Hematopoietic multipotent progenitor cell treated with erythropoietin and hydrocortisone succinate and interleukin-3 and kit ligand, for 6 days (in vitro differentiated cells): ENCODE measurements around the gene CD200.
"Not testable (repeated sequence)": the region's sequence is repeated elsewhere in the genome, so short reads cannot be mapped to it uniquely, and the experiment has no call there.

ENCODE experiments used
- DNase-seq: peaks from one replicate; pipeline ENCODE4 v3.0.0-alpha.2; 2015

The CD200 gene

DNA sequence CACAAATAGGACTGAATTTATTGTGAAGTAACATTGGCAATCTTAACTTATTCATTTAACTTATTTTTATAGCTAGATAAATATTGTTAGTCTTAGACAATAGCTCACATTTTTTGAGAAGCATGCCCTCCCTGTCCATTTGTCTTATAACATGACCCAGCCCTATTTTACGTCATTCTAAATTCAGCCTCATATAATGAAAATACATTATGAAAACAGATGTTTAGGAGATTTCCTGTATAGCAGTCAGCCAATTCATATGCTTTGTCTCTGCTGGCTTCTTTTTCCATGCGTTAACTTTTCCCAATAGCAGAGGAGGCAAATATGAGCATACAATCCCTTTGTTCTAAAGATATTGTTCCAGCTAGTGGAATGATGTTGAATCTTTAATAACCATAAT, 29.3 kb downstream of the CD200 start:
- DNase-seq = no peak

DNA sequence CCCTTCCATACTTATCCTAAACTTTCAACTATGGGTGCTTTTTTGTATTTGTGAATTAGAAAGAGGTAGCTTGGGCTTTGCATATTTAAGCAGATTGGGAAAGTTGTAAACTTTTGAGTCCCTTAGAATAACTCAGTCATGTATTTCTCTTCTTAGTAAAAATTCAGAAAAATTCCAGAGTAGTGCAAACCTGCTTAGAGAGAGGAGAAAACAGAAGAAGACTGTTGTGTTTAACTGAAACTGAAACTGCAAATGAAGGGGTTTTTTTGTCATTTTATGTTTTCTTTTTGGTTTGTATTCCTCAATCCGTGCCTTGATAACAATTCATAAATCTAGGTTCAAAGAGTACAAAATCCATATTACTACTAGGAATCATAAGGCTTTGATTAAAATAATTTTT, 31.3 kb downstream of the CD200 start:
- no peak for DNase-seq

DNA sequence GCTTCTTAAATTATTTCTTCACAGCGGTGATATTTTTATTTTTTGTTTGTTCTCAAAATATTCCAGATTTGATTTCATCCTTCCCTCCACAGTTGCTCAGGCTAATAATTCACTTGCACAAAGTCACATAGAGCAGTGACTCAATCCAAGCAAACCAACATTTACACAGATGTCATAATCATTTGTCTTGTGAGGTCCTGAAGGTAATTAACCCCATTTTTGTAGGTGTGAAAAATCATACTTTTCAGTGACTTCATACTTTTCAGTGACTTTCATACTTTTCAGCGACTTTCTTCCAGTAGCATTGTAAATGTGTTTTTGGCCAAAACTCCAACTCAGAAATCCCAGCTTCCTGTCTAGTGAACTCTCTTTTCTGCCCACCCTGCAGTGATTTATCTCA, 32.1 kb downstream of the CD200 start:
- no peak for DNase-seq

DNA sequence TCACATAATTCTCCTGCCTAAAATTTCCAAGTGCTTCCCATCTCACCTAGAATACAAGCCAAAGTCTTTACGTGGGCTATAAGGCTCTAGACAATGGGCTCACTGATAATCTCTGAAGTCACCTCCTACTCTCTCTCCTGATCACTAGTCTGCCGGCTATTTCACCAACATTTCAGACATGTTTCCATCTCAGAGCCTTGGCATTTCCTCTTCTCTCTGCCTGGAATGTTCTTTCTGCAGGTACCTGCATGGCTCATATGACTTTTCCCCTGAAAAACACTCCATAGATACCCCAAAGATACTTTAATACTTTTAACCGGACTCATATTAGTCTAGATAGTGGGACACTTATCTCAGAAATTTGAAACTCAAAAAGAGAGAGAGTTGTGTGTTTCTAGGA, 32.7 kb downstream of the CD200 start:
- no peak for DNase-seq

DNA sequence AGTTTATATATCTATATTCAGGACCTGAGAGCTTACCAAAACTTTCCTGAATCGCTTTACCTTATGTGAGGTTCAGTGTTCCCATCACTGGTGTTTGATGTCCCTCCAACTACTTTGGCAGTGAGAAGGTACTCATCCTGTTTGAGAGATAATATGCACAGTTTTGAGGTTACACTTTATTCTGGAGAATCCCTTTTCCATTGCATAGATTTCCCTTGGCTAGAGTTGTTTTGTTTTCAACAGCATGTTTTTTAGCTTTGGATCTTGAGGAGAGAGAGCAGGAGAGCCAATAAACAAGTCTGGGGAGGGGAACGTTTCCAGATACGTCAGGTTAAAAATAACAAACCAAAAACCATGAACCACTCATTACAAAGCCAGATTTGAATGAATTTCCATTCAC, 33.6 kb downstream of the CD200 start:
- no peak for DNase-seq

DNA sequence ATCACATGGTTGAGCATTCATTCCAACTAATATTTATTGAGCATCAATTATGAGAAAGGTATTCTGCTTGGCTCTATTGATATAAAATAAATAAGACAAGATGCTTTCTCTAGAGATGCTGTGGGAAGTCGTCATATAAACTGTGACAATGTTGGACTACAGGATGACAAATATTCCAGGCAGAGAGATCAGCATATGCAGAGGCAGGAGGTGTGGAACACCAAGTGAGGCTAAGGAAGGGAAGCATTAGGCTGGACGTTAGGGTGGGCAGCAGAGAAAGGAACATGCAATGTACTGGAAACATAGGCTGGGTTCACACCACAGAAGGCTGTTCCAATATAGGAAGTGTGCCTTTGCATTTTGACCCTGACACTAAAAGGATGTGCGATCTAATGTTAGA, 38.6 kb downstream of the CD200 start:
- DNase-seq = no peak

DNA sequence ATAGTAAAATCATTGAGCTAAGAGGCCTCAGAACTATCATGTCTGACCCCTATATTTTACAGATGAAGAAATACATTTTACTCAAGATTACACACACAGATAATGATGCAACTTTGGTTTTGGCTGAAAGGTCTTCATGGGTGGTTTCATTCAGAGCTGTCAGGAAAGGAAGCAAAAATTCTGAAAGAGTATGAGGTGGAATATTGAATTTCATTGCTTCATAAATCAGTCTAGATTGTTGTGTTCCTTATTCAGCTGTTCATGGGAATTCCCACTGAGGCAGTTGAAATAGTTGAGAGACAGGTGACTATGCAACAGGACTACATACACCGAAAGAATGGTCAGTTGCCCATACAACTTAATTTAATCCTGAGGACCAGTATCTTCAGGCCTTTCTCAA, 39.4 kb downstream of the CD200 start:
- peak; percentile 48 for DNase-seq

DNA sequence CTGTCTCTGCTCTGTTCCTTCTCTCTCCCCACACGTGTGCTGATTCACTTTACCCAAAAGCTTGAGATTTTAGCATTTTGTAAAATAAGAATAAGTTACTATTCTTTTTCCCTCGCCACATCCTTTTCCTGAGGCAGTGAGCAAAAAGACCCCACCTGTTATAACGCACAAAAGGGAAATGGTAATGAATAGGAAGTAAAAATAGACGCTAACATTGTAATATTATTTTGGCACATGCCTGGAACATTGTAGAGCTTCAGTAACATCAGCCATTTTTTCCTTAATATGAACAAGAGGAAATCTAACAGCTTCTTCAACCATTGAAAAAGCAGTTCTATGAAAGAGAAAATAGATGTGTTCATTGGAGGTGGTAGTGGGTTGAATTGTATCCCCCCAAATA, 40.5 kb downstream of the CD200 start:
- DNase-seq = no peak

DNA sequence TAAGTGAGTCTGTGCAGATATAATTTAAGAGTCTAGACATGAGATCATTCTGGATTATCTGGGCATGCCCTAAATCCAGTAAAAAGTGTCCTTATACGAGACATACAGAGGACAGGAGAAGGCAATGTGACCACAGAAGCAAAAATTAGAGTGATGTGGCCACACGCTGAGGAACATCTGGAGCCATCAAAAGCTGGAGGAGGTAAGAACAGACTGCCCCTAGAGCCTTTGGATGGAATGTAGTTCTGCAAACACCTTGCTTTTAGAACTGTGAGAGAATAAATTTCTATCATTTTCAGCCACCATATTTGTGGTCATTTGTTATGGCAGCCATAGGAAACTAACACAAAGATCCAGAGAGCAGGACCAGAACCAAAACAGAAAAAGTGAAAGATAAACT, 41.0 kb downstream of the CD200 start:
- no peak for DNase-seq

DNA sequence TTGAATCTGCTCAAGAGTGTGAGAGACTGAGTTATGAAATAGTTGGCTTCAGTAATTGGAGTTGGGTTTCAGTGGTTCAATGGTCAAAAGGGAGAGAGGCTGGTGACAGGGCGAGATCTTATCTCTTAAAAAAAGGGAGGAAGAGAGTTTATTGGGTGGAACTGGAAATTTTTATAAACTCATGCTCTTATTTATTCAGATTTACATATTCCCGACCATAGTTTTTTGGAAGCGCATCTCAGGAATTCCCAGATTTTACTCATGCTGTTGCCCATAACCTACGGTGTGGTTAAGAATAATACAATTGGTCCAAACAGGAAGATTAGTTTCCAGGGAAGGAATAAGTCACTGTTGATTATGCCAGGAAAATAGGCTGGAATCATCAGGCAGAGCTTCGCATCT, 41.4 kb downstream of the CD200 start:
- DNase-seq = peak; percentile 35

DNA sequence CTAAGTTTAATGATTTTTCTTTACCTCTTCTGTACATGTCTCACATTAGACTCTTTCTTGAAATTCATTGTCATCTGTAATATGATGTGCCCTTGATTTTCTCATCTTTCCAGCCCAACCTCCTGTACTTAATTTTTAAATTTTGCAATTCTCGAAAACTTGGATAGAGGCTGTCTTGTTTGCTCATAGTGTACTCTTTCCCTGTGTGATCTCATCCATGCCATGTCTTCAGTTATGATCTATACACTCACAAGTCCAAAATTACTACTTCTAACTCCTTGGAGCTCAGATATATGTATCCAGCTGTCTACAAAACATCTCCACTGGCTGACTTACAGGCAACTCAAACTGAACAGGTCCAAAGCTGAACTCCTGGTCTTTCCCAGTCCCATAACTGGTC, 42.2 kb downstream of the CD200 start:
- no peak for DNase-seq

DNA sequence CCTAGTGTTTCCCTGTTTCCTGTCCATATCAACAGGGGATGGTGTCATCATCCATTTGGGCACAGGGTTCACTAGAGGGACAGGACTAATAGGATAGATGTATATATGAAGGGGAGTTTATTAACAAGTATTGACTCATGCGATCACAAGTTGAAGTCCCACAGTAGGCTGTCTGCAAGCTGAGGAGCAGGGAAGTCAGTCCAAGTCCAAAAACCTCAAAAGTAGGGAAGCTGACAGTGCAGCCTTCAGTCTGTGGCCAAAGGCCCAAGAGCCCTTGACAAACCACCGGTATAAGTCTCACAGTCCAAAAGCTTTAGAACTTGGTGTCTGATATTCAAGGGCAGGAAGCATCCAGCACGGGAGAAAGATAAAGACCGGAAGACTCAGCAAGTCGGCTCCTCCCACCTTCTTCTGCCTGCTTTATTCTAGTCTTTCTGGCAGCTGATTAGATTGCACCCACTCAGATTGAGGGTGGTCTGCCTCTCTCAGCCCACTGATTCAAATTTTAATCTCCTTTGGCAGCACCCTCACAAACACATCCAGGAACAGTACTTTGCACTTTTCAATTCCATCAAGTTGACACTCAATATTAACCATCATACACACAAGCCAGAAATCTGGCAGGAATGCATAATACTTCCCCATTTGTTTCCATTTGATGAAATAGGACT, 43.4 kb downstream of the CD200 start:
- DNase-seq = peak; percentile 18

DNA sequence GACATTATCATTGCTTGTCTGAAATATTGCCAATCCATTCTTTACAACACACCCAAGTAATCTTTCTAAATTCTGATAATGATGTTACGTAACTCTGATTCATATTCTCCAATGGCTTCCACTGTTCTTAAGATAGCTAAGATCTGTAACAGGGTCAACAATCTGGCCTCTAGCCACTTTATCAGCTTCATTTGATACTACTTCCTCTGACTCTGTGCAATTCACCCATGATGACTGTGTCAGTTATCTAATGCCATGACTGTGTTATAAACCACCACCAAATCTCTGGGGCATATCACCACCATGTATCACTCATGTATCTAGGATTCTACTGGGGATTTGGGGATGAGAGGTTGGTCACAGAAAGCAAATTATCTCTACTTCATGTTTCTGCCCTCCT, 44.0 kb downstream of the CD200 start:
- DNase-seq = peak; percentile 79

DNA sequence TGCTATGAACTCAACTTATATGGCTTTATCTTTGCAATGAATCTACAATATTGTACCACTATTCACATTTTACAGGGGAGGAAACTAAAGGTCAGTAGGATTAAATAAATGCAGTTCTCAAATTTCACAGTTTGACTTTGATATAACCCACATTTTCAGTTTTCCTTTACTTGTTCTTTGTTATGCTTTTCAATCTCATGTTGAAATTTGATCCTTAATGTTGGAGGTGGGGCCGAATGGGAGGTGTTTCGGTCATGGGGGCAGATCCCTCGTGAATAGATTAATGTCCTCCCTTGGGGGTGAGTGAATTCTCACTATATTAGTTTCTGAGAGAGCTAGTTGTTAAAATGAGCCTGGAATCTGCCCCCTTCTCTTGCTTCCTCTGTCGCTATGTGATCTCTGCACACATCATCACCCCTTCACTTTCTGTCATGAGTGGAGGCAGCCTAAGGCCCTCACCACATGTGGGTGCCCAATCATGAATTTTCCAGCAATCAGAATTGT, 44.7 kb downstream of the CD200 start:
- no peak for DNase-seq

DNA sequence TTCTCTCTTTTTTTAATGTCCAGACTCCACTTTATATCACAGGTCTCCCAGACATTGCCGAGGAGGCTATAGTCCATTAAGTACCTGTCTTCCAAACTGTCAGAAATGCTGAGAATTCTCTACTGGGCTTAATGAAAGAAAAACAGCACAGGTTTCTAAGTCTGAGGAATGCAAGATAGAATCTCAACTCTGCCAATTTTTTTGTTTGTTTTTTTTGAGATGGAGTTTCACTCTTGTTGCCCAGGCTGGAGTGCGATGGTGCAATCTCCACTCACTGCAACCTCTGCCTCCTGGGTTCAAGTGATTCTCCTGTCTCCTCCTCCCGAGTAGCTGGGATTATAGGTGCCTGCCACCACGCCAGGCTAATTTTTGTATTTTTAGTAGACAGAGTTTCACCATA, 45.4 kb downstream of the CD200 start:
- not testable (repeated sequence) for DNase-seq

DNA sequence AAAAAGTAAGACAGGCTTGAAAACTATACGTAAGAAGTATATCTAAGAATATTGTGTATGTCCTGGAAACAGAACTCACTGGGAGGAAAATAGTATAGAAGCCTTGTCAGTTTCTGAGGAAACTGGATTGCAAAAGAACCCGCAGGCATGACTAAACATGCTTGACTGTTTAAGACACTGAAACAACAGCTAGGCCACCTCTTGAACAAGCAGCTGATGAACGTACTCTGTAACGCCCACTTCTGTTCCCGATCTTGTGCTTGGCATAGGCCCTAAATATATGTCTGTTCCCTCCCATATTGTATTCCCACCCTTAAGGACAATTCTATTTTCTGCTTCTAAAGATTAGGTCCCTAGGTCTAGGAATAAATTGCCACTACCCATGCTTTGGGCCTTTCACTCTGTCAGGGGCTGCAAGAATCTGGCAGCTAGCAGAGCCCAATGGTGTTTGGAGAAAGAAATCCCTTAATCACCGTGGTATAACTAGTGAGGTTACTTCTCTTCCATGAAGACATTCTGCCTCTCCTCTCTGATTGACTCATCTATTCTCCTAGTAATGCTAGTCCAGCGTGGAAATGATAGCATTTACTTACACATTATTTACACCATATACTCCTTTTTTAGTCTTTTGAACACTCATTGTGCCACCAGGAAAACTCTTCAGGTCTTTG, 46.2 kb downstream of the CD200 start:
- peak; percentile 76 for DNase-seq

DNA sequence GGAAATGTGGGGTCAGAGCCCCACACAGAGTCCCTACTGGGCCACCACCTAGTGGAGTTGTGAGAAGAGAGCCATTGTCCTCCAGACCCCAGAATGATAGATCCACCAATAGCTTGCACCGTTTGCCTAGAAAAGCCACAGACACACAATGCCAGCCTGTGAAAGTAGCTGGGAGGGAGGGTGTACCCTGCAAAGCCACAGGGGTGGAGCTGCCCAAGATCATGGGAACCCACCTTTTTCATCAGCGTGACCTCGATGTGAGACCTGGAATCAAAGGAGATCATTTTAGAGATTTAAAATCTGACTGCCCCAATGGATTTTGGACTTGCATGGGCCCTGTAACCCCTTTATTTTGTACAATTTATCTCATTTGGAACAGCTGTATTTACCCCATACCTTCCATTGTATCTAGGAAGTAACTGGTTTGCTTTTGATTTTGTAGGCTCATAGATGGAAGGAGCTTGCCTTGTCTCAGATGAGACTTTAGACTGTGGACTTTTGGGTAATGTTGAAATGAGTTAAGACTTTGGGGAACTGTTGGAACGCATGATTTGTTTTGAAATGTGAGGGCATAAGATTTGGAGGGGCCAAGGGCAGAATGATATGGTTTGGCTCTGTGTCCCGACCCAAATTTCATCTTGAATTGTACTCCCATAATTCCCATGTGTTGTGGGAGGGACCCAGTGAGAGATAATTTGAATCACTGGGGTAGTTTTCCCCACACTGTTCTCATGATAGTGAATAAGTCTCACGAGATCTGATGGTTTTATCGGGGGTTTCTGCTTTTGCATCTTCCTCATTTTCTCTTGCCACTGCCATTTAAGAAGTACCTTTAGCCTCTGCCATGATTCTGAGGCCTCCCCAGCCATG, 49.0 kb downstream of the CD200 start:
- no peak for DNase-seq

DNA sequence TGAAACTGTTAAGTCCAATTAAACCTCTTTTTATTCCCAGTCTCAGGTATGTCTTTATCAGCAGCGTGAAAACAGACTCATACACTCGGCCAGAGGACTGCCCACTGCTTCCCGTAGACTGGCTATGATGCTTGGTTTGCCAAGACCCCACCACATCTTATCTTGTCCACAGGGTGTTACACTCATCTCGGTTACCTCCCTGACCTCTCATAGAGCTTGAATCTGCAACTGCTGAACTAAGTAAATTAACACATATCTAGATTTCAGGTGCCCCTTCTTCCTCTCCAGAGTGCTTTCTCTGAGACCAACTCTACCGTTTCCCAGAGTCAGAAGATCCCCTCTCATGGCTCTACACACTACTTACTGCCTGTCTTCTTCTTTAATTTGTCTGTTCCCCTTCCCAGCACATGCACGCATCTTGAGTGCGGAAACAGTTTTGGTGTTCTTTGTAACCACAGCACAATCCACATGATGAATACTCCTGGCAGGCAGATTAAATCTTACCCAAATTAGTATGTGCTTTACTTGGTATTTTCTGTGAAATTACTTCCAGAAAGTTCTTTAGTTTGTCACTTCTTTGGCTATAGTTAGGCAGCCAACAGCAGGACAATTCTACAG, 49.7 kb downstream of the CD200 start:
- DNase-seq = peak; percentile 30

DNA sequence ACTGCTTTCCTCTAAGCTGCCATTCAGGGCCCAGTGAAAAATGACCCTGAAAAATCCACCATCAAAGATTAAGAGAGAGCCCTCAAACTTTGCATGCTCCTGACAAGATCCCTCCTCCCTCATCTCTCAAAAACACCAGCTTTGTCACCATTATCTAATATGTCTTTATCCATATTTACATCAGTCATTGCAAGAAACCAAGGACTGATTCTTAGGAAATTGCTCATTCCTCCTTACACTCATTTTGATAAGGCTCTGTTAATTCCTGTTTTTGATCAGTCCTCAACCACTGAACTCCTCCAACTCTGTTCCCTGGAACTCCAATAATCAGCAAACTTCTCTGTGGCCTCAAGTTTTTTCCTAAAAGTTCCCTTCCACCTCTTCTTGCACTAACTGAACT, 51.8 kb downstream of the CD200 start:
- no peak for DNase-seq

DNA sequence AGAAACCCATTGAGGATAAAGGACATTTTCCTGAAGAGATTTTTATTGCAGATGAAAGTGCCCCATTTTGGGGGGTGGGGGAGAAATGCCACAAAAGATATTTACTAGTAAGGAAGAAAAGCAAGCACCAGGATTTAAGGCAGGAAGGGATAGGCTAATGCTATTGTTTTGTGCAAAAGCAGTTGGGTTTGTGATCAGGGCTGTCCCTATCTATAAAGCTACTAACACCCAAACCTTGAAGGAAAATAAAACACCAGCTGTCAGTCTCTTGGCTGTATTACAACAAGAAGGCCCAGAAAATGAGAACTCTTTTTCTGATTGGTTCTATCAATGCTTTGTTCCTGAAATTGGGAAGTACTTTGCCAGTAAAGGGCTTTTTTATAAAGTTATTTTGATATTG, 56.0 kb downstream of the CD200 start:
- DNase-seq = no peak

DNA sequence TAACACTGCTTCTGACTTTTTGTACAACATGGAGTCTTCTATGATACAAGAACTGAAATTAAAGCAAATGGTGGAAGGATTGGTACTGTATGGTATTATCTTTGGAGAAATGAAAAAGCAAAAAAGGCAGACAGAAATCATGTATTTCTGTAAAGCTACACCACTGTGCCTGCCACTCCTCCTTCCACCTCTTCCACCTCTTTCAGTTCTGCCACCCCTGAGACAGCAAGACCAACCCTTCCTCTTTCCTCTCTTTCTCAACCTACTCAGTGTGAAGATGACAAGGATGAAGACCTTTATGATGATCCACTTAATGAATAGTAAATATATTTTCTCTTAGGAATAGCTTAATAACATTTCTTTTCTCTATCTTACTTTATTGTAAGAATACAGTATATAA, 57.0 kb downstream of the CD200 start:
- no peak for DNase-seq

DNA sequence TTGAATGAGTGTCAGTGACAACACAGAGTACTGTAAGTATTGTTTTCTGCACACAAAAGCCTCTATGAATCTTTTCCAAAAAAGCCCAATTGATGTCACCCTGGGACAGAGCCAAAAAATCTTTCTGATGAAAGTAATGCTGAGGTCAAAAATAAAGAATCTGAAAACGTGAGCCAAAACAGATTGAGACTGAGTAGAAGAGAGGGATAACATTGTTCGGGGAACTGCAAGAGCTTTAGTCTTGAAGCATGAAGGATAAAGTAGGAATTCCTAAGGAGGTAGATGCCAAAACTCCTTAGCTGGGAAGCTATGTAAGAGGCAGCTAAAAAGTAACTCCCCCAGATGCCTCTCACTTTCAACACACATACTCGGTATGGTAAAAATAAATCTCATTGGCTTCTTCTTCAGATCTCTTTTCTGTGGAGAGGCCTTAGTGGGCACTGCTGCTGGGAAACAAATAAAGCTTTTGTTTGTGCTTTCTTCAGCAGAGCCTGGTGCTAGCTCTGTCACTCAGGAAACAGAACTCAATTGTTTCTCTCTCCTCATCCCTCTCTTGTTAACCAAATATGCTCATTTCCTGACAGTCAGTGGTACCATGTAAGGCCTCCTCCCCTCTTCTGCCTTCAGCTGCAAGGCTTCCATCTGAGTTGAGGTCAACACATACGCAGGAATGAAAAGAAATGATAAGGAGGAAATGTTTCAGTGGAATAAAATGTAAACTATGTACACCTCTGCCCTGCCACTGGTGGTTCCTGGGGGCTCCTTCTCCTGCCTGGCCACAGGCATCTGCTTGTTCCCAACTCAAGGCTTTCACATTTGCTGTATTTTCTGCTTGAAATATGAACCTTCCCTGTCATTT, 58.1 kb downstream of the CD200 start:
- no peak for DNase-seq
